Mucosa of descending colon (tissue), 3 donors: ENCODE results near the gene OPCML. TPM values are rescaled to one million over a fixed set of nuclear protein-coding genes. Genes with fewer than 3 reads are reported as not detected.

Source experiments
- ATAC-seq: fragments of 200-7000 bp; cut with Tn5 transposase; one replicate; pipeline ENCODE4 v1.9.1; 2020; ENCODE audit warnings: mild to moderate bottlenecking, moderate library complexity
- DNase-seq, 3 donors: peaks; one replicate each; pipeline ENCODE4 v3.0.0-alpha.2; 2020
- H3K36me3 ChIP-seq: fragments of 200-600 bp; one replicate; pipeline ENCODE4 v1.8.0; 2021; ENCODE audit warnings: low read depth, mild to moderate bottlenecking
- H3K4me1 ChIP-seq: fragments of 200-600 bp; one replicate; pipeline ENCODE4 v1.8.0; 2021; ENCODE audit warnings: low read depth, mild to moderate bottlenecking
- H3K4me3 ChIP-seq: fragments of 200-600 bp; one replicate; pipeline ENCODE4 v1.8.0; 2021; ENCODE audit warnings: mild to moderate bottlenecking
- H3K9me3 ChIP-seq: fragments of 200-600 bp; one replicate; pipeline ENCODE4 v1.8.0; 2021; ENCODE audit warnings: mild to moderate bottlenecking
- CTCF ChIP-seq: fragments of 200-600 bp; IDR thresholded peaks from one replicate; pipeline ENCODE4 v1.8.0; 2022; ENCODE audit warnings: antibody characterized with exemption, mild to moderate bottlenecking
- intact Hi-C, 2 donors: fragments of 100-400 bp; cut with DNase I in 1 of 2; cut with micrococcal nuclease in 1 of 2; formaldehyde crosslinking; loops; one replicate each; pipeline versions ENCODE4 v1.11.0 to v1.11.1; 2022; cut with DNase I, micrococcal nuclease
- total RNA-seq, 3 donors: library from RNA; stranded (reverse); fragmentation: NEBNext Ultra II Directional in 2 of 3; extraction: Animal tissue kit (Norgen Biotek cat#: 25700) in 2 of 3; gene quantifications; one replicate each; pipeline versions ENCODE4 v1.2.1 to v1.2.4, GENCODE V29; 2021 to 2023
- donor health status: DM: no; HTN: no; CAD: no; lungs with moderate emphysema.
- donor health status: DM: no; HTN: no; CAD: no.
- donor health status: DM: no; HTN: yes; CAD: no.

Gene OPCML
- total RNA-seq, 3 donors from 2014 or later: 0.10 to 0.47 TPM; not detected in 1

GRCh38 chr11:133548641-133549040 is 16.3 kb upstream of the OPCML start:
- Histone ChIP-seq H3K36me3 (no peaks in the 10 kb centered on the region), H3K4me3 (no peak overlapping the region), H3K9me3 (no peaks in the 10 kb centered on the region), H3K4me1 (no peaks in the 10 kb centered on the region)
- DNase-seq (no peak), ATAC-seq (no peak)
- TF ChIP-seq CTCF: no peak
- intact Hi-C loops: no loop called here

GRCh38 chr11:133547808-133548494 is 15.7 kb upstream of the OPCML start:
- DNase-seq: no peak
- intact Hi-C loops: no loop called here
- Histone ChIP-seq H3K4me1 (no peaks in the 10 kb centered on the region), H3K9me3 (no peaks in the 10 kb centered on the region), H3K4me3 (no peak overlapping the region), H3K36me3 (no peaks in the 10 kb centered on the region)
- no peak for TF ChIP-seq CTCF
- no peak for ATAC-seq

- Histone ChIP-seq H3K4me3 (no peak overlapping the region), H3K9me3 (no peaks in the 10 kb centered on the region), H3K4me1 (no peaks in the 10 kb centered on the region), H3K36me3 (no peaks in the 10 kb centered on the region)
- no peak for ATAC-seq
- TF ChIP-seq CTCF: no peak
- intact Hi-C loops: no loop called here
- DNase-seq: no peak
Measured at GRCh38 chr11:133545199-133545803, 13.0 kb upstream of the OPCML start.

- no peaks in the 10 kb centered on the region for H3K36me3 ChIP-seq
- DNase-seq (no peak), ATAC-seq (no peak)
- intact Hi-C loops: no loop called here
- no peak for TF ChIP-seq CTCF
- H3K9me3 ChIP-seq: no peaks in the 10 kb centered on the region
- H3K4me1 ChIP-seq: no peaks in the 10 kb centered on the region
- no peak overlapping the region for H3K4me3 ChIP-seq
Measured at GRCh38 chr11:133541720-133542095, 9.4 kb upstream of the OPCML start.

GRCh38 chr11:133541021-133541719 is 8.9 kb upstream of the OPCML start:
- no peak for TF ChIP-seq CTCF
- no peak for ATAC-seq
- H3K36me3 ChIP-seq: no peaks in the 10 kb centered on the region
- DNase-seq: no peak
- intact Hi-C loops: no loop called here
- no peaks in the 10 kb centered on the region for H3K4me1 ChIP-seq
- H3K4me3 ChIP-seq: no peak overlapping the region
- no peaks in the 10 kb centered on the region for H3K9me3 ChIP-seq
